GM19463 (cell line): ENCODE data around the gene STOX2.

ENCODE experiments used
- ATAC-seq: cut with Tn5 transposase; IDR thresholded peaks from one replicate; pipeline ENCODE4 v1.9.1; 2021; ENCODE audit warnings: mild to moderate bottlenecking, moderate library complexity; ENCODE audit not compliant: unreplicated experiment

STOX2 gene

GRCh38 chr4:183889190-183889589 lies 15.9 kb upstream of the STOX2 start:
- no peak for ATAC-seq

- ATAC-seq = no peak
Observed at GRCh38 chr4:183897193-183897592, 7.9 kb upstream of the STOX2 start.

DNA sequence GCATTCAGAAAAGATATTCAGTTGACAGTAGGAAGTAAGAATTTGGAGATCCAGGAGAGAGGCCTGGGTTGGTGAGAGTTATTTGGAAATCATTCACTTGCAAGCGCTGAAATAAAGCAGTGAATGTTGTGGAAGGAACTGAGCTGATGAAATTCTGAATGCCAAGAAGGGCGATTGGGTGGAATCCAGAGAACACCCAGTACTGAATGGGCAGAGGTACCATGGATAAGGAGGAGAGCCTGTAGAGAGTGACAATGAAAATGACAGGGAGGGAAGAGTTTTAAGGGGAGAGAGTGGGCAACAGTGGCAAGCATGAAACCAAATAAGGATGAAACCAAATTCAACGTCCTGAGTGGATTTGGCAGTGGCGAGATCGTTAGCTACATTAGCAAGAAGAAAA lies 6.7 kb upstream of the STOX2 start:
- ATAC-seq = no peak

DNA sequence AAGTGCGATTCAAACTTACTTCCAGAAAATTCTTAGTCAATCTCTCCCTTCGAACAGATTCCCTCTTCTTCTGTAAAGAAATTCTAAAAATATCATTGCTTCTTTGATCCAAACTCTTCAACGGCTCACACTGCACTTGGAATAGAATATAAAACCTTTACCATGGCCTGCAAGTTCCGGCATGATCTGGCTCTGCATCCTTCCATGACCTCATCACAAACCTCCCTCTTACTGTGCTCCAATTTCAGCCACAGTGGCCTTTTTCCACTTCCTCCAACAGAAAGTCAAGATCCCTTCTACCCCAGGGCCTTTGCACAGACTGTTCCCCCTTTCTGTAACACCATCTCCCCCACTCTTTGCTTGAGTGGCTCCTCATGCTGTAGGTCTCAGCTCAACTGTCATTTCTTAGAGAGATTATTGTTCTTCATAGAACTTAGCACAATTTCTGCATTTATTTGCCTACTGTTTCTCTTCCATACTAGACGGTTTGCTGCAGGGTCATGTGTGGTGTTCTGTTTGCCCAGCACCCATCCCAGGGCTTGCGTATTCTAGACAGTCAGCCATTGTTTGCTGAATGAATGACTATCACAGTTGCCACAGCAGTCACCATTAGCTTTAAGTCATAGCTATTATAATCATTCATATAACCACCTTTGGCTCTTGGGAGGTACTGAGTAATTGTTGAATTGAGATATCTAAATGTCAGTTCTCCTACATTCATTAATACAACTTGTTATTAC lies 1.9 kb upstream of the STOX2 start:
- no peak for ATAC-seq

GRCh38 chr4:183905593-183906488 lies 734 bp downstream of the STOX2 start:
- no peak for ATAC-seq

DNA sequence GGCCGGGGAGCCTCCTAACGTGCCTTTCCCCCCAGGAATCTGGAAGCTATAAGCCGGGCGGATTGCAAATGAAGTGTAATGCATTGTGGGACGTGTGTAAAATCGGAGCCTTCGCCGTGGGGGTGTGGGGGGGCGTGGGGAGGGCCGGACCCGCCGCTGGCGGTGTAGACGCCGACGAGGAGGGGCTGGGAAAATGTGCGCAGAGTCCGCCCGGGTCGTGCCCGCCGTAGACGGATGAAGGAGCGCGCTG lies 1.3 kb downstream of the STOX2 start:
- ATAC-seq = no peak

- ATAC-seq = no peak
Observed at GRCh38 chr4:183906739-183907651, 1.9 kb downstream of the STOX2 start.

- no peak for ATAC-seq
Observed at GRCh38 chr4:183907871-183908683, 3.0 kb downstream of the STOX2 start.

DNA sequence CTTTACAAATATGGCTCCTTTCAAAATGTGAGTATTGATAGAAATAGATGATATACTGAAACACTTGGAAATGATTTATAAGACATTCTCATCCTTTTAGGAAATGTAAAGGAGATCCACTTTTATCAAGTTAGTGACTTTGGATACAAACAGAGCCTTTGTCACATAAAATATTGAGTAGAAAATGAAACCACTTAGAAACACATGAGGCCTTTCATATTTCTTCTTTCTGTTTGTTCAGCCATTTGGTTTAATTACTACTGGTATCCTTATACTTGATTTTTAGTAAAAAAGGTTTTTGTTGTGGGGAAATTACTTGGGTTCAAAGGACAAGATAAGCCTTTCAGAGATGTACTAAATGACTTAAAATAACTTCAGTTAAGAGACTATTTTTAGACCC lies 4.1 kb downstream of the STOX2 start:
- no peak for ATAC-seq

- no peak for ATAC-seq
Observed at GRCh38 chr4:183909801-183910200, 4.7 kb downstream of the STOX2 start.

DNA sequence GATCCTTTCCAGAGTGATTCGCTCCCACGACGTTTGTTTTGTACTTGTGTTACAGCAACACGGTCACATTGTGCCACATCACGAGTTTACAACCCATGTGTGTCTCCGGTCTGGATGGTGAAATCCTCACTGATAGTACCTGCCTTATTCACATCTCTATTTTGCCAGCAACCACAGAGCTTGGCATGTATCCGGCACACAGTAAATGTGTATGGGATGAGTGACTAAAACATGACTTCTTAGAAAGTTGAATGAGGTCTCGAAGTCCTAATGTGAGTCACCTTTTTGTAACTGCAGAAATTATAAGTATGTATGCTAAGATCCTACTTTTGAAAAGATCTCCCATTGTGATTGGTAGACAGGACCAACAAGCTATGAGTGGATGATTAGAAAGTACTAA lies 7.5 kb downstream of the STOX2 start:
- ATAC-seq = no peak

- ATAC-seq = no peak
Observed at GRCh38 chr4:183915976-183916375, 10.9 kb downstream of the STOX2 start.

GRCh38 chr4:183918696-183919095 lies 13.6 kb downstream of the STOX2 start:
- ATAC-seq = no peak

DNA sequence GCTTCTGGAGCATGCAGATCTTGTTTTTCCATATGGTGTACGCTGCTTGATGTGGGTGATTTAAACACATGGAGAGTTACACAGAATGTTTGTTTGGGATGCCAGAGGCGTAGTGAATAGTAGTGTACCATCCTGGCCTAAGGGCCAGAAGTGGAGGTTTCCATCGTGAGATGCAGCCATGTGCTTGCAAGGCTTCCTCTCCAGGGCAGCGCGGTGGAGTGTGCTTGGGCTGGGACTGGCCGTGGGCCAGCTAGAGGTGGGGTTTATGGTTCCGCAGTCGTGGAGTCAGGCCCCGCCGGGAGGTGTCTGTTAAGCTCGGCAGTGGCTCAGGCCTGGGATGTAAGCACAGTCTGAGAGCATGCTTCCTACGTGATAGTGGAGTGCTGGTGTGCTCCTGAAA lies 14.0 kb downstream of the STOX2 start:
- ATAC-seq = no peak

DNA sequence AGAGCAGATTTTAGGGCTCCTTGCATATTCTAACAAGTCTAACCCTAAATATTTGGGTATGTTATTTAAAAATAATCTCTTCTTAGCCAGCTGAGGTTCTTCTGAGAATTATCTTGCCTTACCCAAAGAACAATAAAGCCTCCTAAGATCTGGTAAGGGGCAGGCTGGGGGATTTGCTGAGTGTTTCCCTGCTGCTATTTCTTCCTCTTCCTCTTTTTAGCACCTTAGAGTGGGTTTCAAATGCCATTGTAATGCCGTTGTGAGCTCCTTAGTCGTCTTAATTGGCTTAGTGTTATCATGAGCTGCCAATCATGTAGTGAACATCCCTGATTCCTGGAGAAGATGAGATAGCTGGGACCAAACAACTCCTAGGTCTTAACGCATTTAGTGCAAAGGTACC lies 15.4 kb downstream of the STOX2 start:
- ATAC-seq = no peak

GRCh38 chr4:183921335-183921734 lies 16.2 kb downstream of the STOX2 start:
- ATAC-seq = no peak

GRCh38 chr4:183924362-183925044 lies 19.4 kb downstream of the STOX2 start:
- no peak for ATAC-seq

GRCh38 chr4:183926950-183927349 lies 21.8 kb downstream of the STOX2 start:
- no peak for ATAC-seq

GRCh38 chr4:183932576-183932975 lies 27.5 kb downstream of the STOX2 start:
- no peak for ATAC-seq

DNA sequence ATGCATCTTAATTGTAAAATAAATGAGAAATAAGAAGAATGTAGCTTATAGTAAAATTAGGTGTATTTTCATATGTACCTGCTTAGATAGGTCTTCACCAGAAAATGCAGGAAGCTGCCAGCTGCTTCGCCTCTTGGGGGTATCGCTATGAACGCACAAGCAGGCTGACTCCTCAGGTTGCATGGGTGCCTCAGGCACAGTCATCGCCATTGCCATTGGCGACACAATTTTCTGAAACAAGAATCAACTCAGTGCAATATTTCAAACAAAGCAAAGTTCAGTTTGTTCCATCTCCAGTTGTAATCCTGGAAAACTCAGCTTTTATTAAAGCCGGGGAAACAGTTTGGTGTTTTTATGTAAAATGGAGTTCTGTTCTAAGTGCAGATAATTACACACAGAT lies 29.7 kb downstream of the STOX2 start:
- ATAC-seq = no peak
